Astrocyte of the spinal cord (primary cell): ENCODE data around the gene ELOVL2.

Source experiments
- DNase-seq: peaks from one replicate; pipeline ENCODE4 v3.0.0; 2011; ENCODE audit warnings: low read depth, low spot score
- H3K4me3 ChIP-seq: 2 replicates; pipeline ENCODE4 v1.5.1; 2011; ENCODE audit warnings: low read depth, mild to moderate bottlenecking, low read length, moderate library complexity
- in situ Hi-C: cut with HindIII; loops from 2 replicates; pipeline ENCODE4 v1.10.0; 2017; ENCODE audit warnings: low sequenced_read_pairs
- TF ChIP-seq, protein P1 (sequence below): IDR thresholded peaks from 2 replicates; pipeline ENCODE4 v1.5.1; 2012; ENCODE audit warnings: low read depth, mild to moderate bottlenecking, low read length, inconsistent platforms

Gene ELOVL2

DNA sequence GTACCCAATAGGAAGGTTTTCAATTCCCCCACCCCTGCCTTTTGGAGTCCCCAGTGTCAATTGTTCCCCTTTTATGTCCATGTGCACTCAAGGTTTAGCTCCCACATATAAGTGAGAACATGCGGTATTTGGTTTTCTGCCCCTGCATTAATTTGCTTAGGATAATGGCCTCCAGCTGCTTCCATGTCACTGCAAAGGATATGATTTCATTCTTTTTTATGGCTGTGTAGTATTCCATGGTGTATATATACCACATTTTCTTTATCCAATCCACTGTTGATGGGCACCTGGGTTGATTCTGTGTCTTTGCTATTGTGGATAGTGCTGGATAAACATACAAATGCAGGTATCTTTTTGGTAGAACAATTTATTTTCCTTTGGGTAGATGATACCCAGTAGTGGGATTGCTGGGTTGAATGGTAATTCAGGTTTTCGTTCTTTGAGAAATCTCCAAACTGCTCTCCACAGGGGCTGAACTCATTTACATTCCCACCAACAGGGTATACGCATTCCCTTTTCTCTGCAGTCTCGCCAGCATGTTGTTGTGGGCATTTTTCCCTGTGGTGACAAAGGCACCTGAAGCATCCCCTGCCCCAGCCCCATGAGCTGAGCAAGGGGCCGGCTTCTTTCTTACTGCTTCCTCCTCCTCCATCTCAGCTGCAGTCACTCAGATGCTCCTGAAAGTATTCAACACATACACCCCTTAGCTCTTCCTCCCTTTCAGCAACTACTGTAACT, 66.7 kb downstream of the ELOVL2 start:
- no peak overlapping the region for H3K4me3 ChIP-seq
- in situ Hi-C loops: no loop called here
- TF ChIP-seq, protein P1, sequence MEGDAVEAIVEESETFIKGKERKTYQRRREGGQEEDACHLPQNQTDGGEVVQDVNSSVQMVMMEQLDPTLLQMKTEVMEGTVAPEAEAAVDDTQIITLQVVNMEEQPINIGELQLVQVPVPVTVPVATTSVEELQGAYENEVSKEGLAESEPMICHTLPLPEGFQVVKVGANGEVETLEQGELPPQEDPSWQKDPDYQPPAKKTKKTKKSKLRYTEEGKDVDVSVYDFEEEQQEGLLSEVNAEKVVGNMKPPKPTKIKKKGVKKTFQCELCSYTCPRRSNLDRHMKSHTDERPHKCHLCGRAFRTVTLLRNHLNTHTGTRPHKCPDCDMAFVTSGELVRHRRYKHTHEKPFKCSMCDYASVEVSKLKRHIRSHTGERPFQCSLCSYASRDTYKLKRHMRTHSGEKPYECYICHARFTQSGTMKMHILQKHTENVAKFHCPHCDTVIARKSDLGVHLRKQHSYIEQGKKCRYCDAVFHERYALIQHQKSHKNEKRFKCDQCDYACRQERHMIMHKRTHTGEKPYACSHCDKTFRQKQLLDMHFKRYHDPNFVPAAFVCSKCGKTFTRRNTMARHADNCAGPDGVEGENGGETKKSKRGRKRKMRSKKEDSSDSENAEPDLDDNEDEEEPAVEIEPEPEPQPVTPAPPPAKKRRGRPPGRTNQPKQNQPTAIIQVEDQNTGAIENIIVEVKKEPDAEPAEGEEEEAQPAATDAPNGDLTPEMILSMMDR: no peak
- DNase-seq: no peak

DNA sequence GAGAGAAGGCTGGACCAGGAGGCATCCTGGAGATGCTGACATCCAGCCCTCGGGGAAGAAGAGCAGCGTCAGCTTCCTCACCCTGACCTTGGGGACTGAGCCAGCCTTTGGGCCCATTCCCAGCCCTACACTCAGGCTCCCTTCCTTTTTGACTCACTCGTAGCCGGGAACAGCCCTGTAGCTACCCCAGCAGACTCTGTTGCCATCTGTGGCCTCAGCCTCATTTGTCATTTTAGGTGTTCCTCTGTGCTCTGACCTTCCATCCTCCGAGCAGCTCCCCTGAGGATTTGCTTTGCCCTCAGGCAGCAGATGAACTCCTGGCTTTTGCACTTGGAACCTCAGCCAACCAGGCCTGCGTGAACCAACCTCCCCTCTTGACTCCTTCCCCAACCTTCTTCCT, 67.5 kb downstream of the ELOVL2 start:
- H3K4me3 ChIP-seq: no peak overlapping the region
- in situ Hi-C loops: no loop called here
- TF ChIP-seq, protein P1: no peak
- no peak for DNase-seq

DNA sequence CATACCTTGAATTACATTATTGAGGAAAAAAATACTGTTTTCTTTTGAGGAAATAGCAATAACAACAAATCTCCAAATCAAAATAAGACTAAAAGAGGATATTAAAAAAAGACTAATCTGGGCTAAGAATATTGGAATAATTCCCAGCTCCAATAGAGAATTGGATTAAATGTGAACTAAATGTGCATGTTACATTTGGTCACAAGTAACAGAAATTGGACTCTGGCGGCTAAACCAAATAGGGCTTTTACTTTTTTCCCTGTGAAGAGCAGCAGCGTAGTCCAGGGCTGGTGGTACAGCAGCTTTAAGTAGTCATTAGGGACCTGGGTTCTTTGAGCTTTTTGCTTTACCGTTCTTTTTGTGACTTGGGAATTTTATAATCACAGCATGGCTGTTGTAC, 71.9 kb downstream of the ELOVL2 start:
- H3K4me3 ChIP-seq: no peak overlapping the region
- in situ Hi-C loops: loop anchor here (25.0 kb wide), 1 partner anchor 515 kb away; no protein-coding TSS in a partner anchor
- TF ChIP-seq, protein P1: no peak
- no peak for DNase-seq

DNA sequence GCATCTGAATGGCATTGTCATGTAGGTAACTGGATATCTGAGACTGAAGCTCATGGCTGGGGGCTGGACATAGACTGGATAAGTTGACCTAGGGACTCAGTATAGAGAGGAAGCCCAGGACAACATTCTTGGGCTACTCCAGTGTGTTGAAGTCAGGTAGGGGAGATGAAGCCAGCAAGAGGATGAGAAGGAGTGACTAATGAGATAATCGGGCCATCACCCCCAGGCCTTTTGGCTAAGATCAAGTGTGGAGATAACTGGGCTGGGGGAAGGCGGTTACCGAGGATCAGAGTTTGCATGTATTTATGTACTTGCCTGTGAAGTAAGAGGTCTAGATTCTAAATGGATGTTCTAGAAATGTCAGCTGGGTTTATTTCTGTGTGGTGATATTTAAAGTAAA, 73.4 kb downstream of the ELOVL2 start:
- TF ChIP-seq, protein P1: no peak
- in situ Hi-C loops: loop anchor here (25.0 kb wide), 1 partner anchor 517 kb away; no protein-coding TSS in a partner anchor

DNA sequence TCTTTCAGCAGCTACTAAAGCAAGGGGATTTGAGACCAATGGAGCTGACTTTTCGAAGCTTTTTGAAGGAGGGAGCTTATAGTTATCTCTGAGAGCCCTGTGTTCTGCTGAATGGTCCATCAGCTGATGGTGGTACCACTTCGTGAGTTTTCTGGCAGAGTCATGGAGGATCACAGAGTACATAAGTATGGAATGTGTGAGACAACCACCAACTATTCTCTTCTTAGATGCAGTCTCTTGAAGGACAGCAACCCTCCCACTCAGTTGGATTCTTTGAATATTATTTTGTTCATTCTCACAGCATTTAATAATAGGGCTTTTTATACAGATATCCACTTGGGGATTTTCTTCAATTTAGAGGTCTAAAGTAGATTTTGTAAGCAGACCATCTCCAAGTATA, 75.3 kb downstream of the ELOVL2 start:
- peak; percentile 37 for DNase-seq
- in situ Hi-C loops: loop anchor here (25.0 kb wide), 1 partner anchor 519 kb away; no protein-coding TSS in a partner anchor
- TF ChIP-seq, protein P1: no peak
- H3K4me3 ChIP-seq: no peak overlapping the region

More for the DNA sequence above, 73.4 kb downstream of the ELOVL2 start:
- no peak for DNase-seq
- no peak overlapping the region for H3K4me3 ChIP-seq

DNA sequence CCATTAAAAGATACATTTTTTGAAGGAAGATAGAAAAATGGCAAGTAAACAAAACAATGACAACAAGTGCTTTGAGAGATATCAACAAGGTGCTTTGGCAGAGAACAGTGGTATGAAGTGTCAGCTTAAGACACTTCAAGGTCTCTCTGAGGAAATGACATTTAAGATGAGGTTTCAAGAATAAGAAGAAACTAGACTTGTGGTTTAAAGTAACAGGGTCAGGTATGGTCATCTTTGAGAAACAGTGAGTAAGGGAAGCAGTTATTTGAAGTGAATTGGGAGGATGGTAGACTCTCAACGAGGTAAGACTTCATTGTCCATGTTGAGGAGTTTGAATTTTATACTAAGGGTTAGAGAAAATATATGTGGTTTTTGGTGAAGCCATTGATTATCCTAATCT, 79.4 kb downstream of the ELOVL2 start:
- no peak overlapping the region for H3K4me3 ChIP-seq
- in situ Hi-C loops: loop anchor here (25.0 kb wide), 1 partner anchor 523 kb away; no protein-coding TSS in a partner anchor
- TF ChIP-seq, protein P1: no peak
- no peak for DNase-seq
